OCI-LY3 (cell line): ENCODE measurements around the gene ZNF445.

ENCODE experiments used
- H2AFZ ChIP-seq: fragments of 200-600, 300-600 bp; shearing (Covaris generic); 2 replicates; pipeline ENCODE4 v1.6.0; 2014; ENCODE audit warnings: antibody characterized with exemption, low read depth, low read length
- H3K27ac ChIP-seq: fragments of 200-600, 300-600 bp; sonication (generic); 2 replicates; pipeline ENCODE4 v1.5.1; 2014; ENCODE audit warnings: mild to moderate bottlenecking, low read length, moderate library complexity, mixed read lengths
- H3K27me3 ChIP-seq: fragments of 200-600, 300-600 bp; sonication (generic); 2 replicates; pipeline ENCODE4 v1.6.1; 2014; ENCODE audit warnings: low read depth, low read length, mixed read lengths
- H3K36me3 ChIP-seq: fragments of 200-600, 300-600 bp; sonication (generic); replicated peaks from 2 replicates; pipeline ENCODE3; 2014; ENCODE audit warnings: low read depth, low read length, mixed read lengths
- H3K4me1 ChIP-seq: fragments of 300-600, 200-600 bp; sonication (generic); 2 replicates; pipeline ENCODE4 v1.6.1; 2014; ENCODE audit warnings: low read length, mixed read lengths
- H3K4me2 ChIP-seq: fragments of 200-600, 300-600 bp; sonication (generic); 2 replicates; pipeline ENCODE4 v1.6.1; 2014; ENCODE audit warnings: low read length, mixed read lengths
- H3K4me3 ChIP-seq: fragments of 300-600, 200-600 bp; sonication (generic); 2 replicates; pipeline ENCODE4 v1.5.1; 2014; ENCODE audit warnings: antibody characterized with exemption, mild to moderate bottlenecking, low read length, moderate library complexity
- H3K79me2 ChIP-seq: fragments of 300-600, 200-600 bp; shearing (Covaris generic); 2 replicates; pipeline ENCODE4 v1.6.1; 2014; ENCODE audit warnings: mild to moderate bottlenecking, low read length, mixed read lengths
- H3K9ac ChIP-seq: fragments of 300-600, 200-600 bp; shearing (Covaris generic); 2 replicates; pipeline ENCODE4 v1.6.0; 2014; ENCODE audit warnings: mild to moderate bottlenecking, low read length, moderate library complexity
- H3K9me3 ChIP-seq: fragments of 200-600, 300-600 bp; shearing (Covaris generic); 2 replicates; pipeline ENCODE4 v1.6.1; 2014; ENCODE audit warnings: low read length, mixed read lengths; ENCODE audit not compliant: insufficient read depth
- H4K20me1 ChIP-seq: fragments of 200-600, 300-600 bp; sonication (generic); 2 replicates; pipeline ENCODE4 v1.6.1; 2016; ENCODE audit warnings: low read length, mixed read lengths; ENCODE audit not compliant: insufficient read depth
- CTCF ChIP-seq: fragments of 200-600, 300-600 bp; sonication (generic); IDR thresholded peaks from 2 replicates; pipeline ENCODE4 v1.5.1; 2014; ENCODE audit warnings: antibody characterized with exemption, low read length, low read depth
- EZH2phosphoT487 ChIP-seq: fragments of 200-600 bp; shearing (Covaris generic); IDR thresholded peaks from 2 replicates; pipeline ENCODE4 v1.6.1; 2018; ENCODE audit warnings: antibody characterized with exemption, mixed run types, low read depth

Gene ZNF445

GRCh38 chr3:44477312-44478030, at the start of gene ZNF445:
TSS of gene ZNF445 (minus strand) at chr3:44477670. CDS start at chr3:44455549, 22,121 bp downstream.
- peak within 1 kb of the TSS; percentile 99 for H2AFZ ChIP-seq
- H3K79me2 ChIP-seq = peaks cover 44% of the 10 kb centered on the region
- no peaks in the 10 kb centered on the region for H3K27me3 ChIP-seq
- H3K36me3 ChIP-seq = no peaks in the 10 kb centered on the region
- peak within 1 kb of the TSS; percentile 62 for H3K9ac ChIP-seq
- TF ChIP-seq EZH2phosphoT487 (no peak), CTCF (no peak)
- H4K20me1 ChIP-seq = peaks cover 7% of the 10 kb centered on the region
- H3K4me2 ChIP-seq = peak within 1 kb of the TSS; percentile 91
- no peak within 1 kb of the TSS for H3K27ac ChIP-seq
- no peaks in the 10 kb centered on the region for H3K9me3 ChIP-seq
- peak within 1 kb of the TSS; percentile 79 for H3K4me3 ChIP-seq
- H3K4me1 ChIP-seq = peaks cover 17% of the 10 kb centered on the region

- Histone ChIP-seq H3K4me2 (no peak overlapping the region), H3K27ac (no peak overlapping the region), H3K4me1 (no peaks in the 10 kb centered on the region; the same call in 1 of the 2 replicates), H3K9ac (no peak overlapping the region), H3K9me3 (no peaks in the 10 kb centered on the region), H3K27me3 (peaks cover 34% of the 10 kb centered on the region), H4K20me1 (no peaks in the 10 kb centered on the region), H3K36me3 (no peaks in the 10 kb centered on the region), H3K4me3 (no peak overlapping the region), H3K79me2 (no peaks in the 10 kb centered on the region), H2AFZ (no peak overlapping the region)
- TF ChIP-seq EZH2phosphoT487 (no peak), CTCF (no peak)
Measured at GRCh38 chr3:44525060-44525459, 47.6 kb upstream of the ZNF445 start.

GRCh38 chr3:44522494-44522933, 45.0 kb upstream of the ZNF445 start:
- Histone ChIP-seq H4K20me1 (no peaks in the 10 kb centered on the region), H3K4me1 (peaks cover 14% of the 10 kb centered on the region), H3K27ac (no peak overlapping the region), H3K79me2 (no peaks in the 10 kb centered on the region), H3K9me3 (no peaks in the 10 kb centered on the region), H3K27me3 (peaks cover 21% of the 10 kb centered on the region), H2AFZ (no peak overlapping the region), H3K4me2 (no peak overlapping the region), H3K9ac (no peak overlapping the region), H3K36me3 (no peaks in the 10 kb centered on the region), H3K4me3 (no peak overlapping the region)
- TF ChIP-seq CTCF (no peak), EZH2phosphoT487 (no peak)

GRCh38 chr3:44521721-44522120, 44.3 kb upstream of the ZNF445 start:
- no peaks in the 10 kb centered on the region for H3K36me3 ChIP-seq
- peaks cover 17% of the 10 kb centered on the region for H3K4me1 ChIP-seq
- peaks cover 21% of the 10 kb centered on the region for H3K27me3 ChIP-seq
- H3K79me2 ChIP-seq = no peaks in the 10 kb centered on the region
- H2AFZ ChIP-seq = no peak overlapping the region
- no peak overlapping the region for H3K4me2 ChIP-seq
- no peak overlapping the region for H3K4me3 ChIP-seq
- H4K20me1 ChIP-seq = no peaks in the 10 kb centered on the region
- TF ChIP-seq CTCF (no peak), EZH2phosphoT487 (no peak)
- no peak overlapping the region for H3K9ac ChIP-seq
- no peak overlapping the region for H3K27ac ChIP-seq
- no peaks in the 10 kb centered on the region for H3K9me3 ChIP-seq
